Stimulated activated CD4-positive, alpha-beta T cell treated with anti-CD3 and anti-CD28 coated beads, Interleukin-15, amount 100 ng/mL, for 1 hour (primary cell): ENCODE data around the gene GCSAM.

Experiments
- DNase-seq, 2 donors: peaks; one replicate each; pipeline ENCODE4 v3.0.0-alpha.2; 2020; ENCODE audit warnings: low read depth in 1 of 2, low spot score in 1 of 2

GCSAM gene

DNA sequence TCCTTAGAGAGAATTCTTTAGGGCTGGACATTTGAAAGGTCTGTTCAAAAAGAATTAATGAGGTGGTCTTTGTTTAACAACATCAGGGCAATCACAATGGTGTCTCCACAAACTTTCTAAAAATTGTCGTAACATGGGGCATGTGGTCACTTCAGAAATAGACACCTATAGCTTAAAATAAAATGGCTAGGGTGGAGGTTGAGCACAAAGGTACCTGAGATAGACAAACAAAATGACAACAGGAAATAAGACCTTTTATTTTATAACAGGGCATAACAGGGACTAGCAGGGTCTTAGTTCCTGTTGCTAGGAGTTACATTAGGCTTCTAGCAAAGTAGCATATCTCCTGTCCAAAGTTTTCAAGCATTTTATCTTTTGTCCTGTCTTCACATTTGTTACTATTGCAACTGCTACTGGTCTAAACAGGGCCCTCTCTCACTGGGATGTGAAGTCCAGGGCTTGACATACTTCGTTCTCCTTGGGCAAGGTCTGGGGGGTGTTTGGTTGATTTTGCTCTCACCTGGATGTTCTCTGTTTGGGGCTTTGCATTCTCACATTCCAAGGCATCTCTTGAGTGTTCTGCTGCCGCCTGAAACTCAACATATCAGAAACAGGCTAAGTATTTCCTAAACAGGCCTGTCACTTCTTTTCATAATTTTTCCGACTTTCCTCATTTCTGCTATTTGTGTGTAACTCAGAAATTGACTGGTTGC lies 3.0 kb downstream of the GCSAM start:
- DNase-seq = no peak

- DNase-seq = peak in 1 of 2 donors; percentile 21
These were observed 4.0 kb downstream of the GCSAM start for GRCh38 chr3:112128843-112129727.

GRCh38 chr3:112127522-112128494 lies 5.2 kb downstream of the GCSAM start:
- DNase-seq = no peak

DNA sequence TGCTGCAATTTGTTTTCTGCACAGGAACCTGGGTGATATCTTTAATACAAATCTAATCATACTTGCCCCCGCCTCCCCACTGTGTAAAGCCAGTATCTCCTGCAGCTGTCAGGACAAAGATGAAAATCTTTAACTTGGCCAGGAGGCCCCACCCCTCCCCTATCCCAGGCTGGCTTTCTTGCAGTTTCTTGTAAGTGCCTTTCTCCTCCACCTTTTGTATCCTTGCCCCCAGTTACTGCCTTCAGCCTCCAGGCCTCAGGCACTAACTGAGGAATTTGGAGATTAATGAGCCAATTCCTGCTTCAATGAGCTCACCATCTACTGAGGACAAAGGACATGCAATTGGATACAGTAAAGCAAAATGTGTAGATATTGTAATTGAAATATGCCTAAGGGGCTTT lies 6.5 kb downstream of the GCSAM start:
- no peak for DNase-seq

GRCh38 chr3:112124907-112125607 lies 8.0 kb downstream of the GCSAM start:
- no peak for DNase-seq

DNA sequence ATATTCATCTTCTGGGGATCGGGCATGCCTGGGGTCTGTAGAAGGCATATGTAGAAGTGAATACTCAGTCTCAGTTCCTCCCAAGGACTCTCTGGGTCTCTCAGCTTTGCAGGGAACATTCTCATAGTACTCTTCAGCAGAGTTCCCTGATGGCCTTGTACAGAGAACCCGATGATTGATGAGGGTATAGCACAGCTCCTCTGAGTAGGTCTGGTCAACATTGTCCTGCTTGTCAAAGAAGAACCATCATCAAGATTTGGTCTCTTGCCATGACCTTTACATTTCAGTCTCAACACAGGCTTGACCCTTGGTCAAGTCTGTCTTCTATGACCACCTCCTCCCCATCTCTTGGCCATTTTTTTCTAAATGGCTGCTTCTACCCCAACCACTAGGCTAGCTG lies 9.5 kb downstream of the GCSAM start:
- no peak for DNase-seq

DNA sequence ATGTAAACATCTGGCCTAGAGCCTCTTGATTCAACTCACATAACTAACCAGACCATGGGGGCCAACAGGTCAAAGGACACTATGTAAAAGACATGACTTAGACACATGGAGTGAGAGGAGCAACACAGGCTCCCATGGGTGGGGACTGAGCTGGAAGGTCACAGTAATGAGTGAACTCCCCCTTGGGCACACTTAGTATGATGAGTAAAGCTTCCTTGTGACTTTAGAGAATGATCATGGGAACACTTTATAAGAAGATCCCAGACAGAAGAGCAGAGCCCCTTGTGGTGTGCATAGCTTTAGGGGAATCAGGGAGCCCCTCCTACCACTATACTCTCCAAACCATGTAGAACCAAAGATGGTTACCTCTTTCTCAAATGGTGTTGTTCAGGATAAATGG lies 10.2 kb downstream of the GCSAM start:
- no peak for DNase-seq

- no peak for DNase-seq
These were observed 11.2 kb downstream of the GCSAM start for GRCh38 chr3:112121577-112122547.

DNA sequence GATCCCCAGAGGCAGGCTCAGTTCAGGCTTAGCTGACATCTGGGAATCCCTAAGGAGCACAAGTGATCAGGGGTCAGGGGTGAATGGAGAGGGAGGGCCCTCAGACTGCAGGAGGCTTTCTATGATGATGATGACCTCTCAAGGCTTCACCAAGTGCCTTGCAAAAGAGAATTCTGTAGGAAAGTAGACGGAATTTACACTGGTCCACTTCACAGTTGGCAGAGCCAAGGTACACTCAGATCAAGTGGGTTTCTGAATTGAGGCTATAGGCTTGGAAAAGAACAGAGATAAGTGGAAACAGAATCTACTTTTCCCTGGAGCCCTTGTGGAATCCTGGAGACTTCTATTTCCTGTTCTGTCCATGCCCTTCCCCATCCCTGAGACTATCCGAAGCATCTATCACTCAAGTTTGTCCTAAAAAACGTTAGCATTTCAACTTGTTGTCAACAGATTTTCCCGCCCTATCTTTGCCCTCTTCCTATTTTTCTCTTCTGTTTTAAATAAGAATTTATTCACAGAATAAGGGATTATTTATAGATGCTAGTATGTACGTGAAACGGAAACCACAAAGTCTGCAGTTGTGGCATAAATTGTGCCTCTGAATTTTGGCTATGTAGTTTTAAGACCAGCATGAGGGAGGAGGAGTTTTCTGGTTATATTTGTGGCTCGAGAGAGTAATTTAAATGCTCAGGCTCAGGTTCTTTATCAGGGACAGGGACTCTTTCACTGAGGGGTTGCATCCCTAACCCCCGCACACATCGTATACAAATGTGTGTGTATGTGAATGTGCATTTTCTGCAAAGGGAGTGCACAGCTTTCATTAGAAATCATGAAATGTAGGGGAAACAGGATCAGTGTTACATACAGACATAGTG lies 12.8 kb downstream of the GCSAM start:
- DNase-seq = no peak

DNA sequence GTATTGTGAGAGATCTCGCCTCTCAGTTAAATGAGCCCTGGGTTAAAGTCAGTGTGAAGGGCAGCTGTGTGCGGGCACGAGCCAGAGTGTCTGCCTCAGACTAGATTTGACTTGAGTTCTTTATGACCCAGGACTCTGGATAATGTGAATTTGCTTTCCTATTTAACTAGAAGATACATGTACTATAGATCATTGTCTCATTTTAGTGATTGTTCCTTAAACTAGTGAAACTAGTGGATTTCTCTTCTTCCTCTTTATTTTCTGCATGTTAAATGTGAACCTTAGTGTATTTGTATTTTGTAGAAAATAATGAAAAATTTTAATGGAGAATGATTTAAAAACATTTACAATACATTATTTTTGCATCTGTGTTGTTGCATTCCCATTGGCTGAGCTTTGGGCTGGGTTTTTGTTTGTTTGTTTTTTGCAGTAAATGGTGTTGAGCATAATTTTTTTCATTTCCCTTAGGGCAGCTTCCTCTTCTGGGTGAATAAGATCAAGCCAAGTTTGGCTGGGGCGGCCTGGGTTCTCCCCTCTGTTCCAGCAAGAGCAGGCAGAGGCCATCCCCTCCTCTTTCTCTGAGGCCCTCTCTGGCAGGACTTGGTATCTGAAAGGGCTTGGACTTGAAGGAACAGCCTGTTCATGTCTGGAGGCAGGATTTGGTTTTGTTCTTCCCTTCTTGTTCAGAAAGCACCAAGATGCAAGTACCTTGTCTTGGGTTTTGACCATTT lies 15.0 kb downstream of the GCSAM start:
- no peak for DNase-seq

- DNase-seq = no peak
These were observed 15.6 kb downstream of the GCSAM start for GRCh38 chr3:112117415-112117814.

DNA sequence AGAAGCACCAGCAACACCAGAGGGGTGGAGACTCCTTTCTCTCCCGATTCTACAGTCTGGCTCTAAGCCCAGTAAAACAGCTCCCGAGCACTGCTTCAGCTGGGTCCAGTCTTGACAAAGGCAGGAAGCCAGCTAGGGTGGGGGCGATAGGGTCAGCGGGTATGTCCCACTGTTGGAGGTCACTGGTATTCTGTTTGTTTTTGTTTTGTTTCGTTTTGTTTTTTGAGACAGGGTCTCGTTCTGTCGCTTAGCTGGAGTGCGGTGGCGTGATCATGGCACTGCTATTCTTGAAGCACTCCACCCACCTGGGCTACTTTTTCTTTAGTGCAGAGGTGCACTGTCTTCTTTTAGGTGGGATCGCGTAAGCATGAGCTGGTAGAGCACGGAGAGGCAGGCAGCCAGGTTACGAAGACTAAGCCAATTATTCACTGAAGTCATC lies 16.3 kb downstream of the GCSAM start:
- DNase-seq = no peak

GRCh38 chr3:112115806-112116383 lies 17.2 kb downstream of the GCSAM start:
- DNase-seq = no peak

GRCh38 chr3:112115161-112115739 lies 17.8 kb downstream of the GCSAM start:
- no peak for DNase-seq

- DNase-seq = no peak
These were observed 18.4 kb downstream of the GCSAM start for GRCh38 chr3:112114576-112115160.

GRCh38 chr3:112111785-112112402 lies 21.2 kb downstream of the GCSAM start:
- peak; percentile 20 for DNase-seq
